Sigmoid colon (tissue), 7 donors: ENCODE measurements around the gene GABRP. TPM values are rescaled to one million over a fixed set of nuclear protein-coding genes. Genes with fewer than 3 reads are reported as not detected.

Experiments used
- DNase-seq: peaks from one replicate; pipeline ENCODE4 v3.0.0-alpha.2; 2019
- H3K27ac ChIP-seq, 4 donors: fragments of 200-600 bp; sonication (generic); one replicate each; pipeline ENCODE4 v1.5.1; 2016 to 2019; ENCODE audit warnings: mild to moderate bottlenecking in 1 of 4
- H3K27me3 ChIP-seq, 3 donors: fragments of 200-600 bp; sonication (generic); one replicate each; pipeline ENCODE4 v1.5.1; 2019; ENCODE audit warnings: mild to moderate bottlenecking in 1 of 3
- H3K36me3 ChIP-seq, 4 donors: fragments of 200-600 bp; sonication (generic); one replicate each; pipeline ENCODE4 v1.5.1; 2016 to 2019
- H3K4me1 ChIP-seq, 4 donors: fragments of 200-600 bp; sonication (generic); one replicate each; pipeline ENCODE4 v1.5.1; 2017 to 2019
- H3K4me3 ChIP-seq, 4 donors: fragments of 200-600 bp; sonication (generic); one replicate each; pipeline ENCODE4 v1.5.1; 2017 to 2019; ENCODE audit warnings: mild to moderate bottlenecking in 2 of 4, moderate library complexity in 1 of 4
- H3K9me3 ChIP-seq, 4 donors: fragments of 200-600 bp in 3 of 4; sonication (generic) in 3 of 4; one replicate each; pipeline versions ENCODE4 v1.5.1 to v1.6.1; 2013 to 2019
- CTCF ChIP-seq, 4 experiments: fragments of 450-650 bp in 3 of 4; fragments of 200-600 bp in 1 of 4; IDR thresholded peaks; one replicate each; pipeline ENCODE4 v1.5.1; 2016 to 2019; ENCODE audit warnings: antibody characterized with exemption in 4 of 4, mild to moderate bottlenecking in 3 of 4, moderate library complexity in 2 of 4
- EP300 ChIP-seq, 4 donors: sonication (generic); formaldehyde crosslinking; IDR thresholded peaks; one replicate each; pipeline ENCODE4 v1.6.1; 2017; ENCODE audit warnings: antibody characterized with exemption in 4 of 4
- POLR2A ChIP-seq, 2 donors: fragments of 450-650 bp; IDR thresholded peaks; one replicate each; pipeline ENCODE4 v1.6.1; 2016; ENCODE audit warnings: antibody characterized with exemption in 2 of 2, mild to moderate bottlenecking in 2 of 2, moderate library complexity in 2 of 2
- POLR2AphosphoS5 ChIP-seq, 4 donors: sonication (generic); formaldehyde crosslinking; IDR thresholded peaks; one replicate each; pipeline ENCODE4 v1.6.1; 2017; ENCODE audit warnings: antibody characterized with exemption in 4 of 4
- WGBS, 2 donors: extraction: QIAGEN DNeasy Blood & Tissue Kit; methylation state at CpG; one replicate each; pipeline ENCODE4 v1.1.7; 2013; 5-methylcytosine and 5-hydroxymethylcytosine counted together
- intact Hi-C: fragments of 100-400 bp; cut with DNase I; formaldehyde crosslinking; loops from one replicate; pipeline ENCODE4 v1.15.1; 2023
- polyA plus RNA-seq, 3 donors: library from polyadenylated mRNA; stranded (reverse); fragments of 200-250 nt; gene quantifications; one replicate each; pipeline ENCODE4 v1.2.3, GENCODE V29; 2013
- total RNA-seq, 4 donors: library from RNA; depleted of rRNA; stranded (reverse); fragments of >200 nt; gene quantifications; one replicate each; pipeline ENCODE4 v1.1.0, GENCODE V29; 2016
- donor health status: healthy with polysubstance abuse.
- donor health status: Bipolar disorder and iron deficiency.
- donor health status: healthy.

GABRP gene
- total RNA-seq: not detected
- 1 to 10 TPM in 1 of 3 donors, not detected in 2; 1.8 TPM for polyA plus RNA-seq

GRCh38 chr5:170783498-170784247 is at the start of gene GABRP:
GABRP (plus strand) TSS chr5:170783725; CDS start chr5:170788616, 4,891 bp downstream.
- TF ChIP-seq EP300 (IDR thresholded peaks at IDR 0.05): no peak
- TF ChIP-seq POLR2AphosphoS5 (IDR thresholded peaks at IDR 0.05): no peak
- no peak for TF ChIP-seq POLR2A (IDR thresholded peaks at IDR 0.05)
- no peak for TF ChIP-seq CTCF (IDR thresholded peaks at IDR 0.05)
- H3K4me3 ChIP-seq: no peak within 1 kb of the TSS
- intact Hi-C loops: no loop called here
- H3K27me3 ChIP-seq: no peaks in the 10 kb centered on the region
- DNase-seq: no peak
- H3K27ac ChIP-seq: no peak within 1 kb of the TSS
- WGBS, 2 donors: 90 to 93% methylated on average over 14 of the region's 14 CpGs
- no peaks in the 10 kb centered on the region for H3K36me3 ChIP-seq
- H3K9me3 ChIP-seq: no peaks in the 10 kb centered on the region
- no peaks in the 10 kb centered on the region for H3K4me1 ChIP-seq

GRCh38 chr5:170736966-170737365 is 46.6 kb upstream of the GABRP start:
- peaks cover 0 to 3% (median 0%) of the 10 kb centered on the region in 4 donors for H3K9me3 ChIP-seq
- no peaks in the 10 kb centered on the region for H3K36me3 ChIP-seq
- H3K27me3 ChIP-seq: no peaks in the 10 kb centered on the region
- H3K27ac ChIP-seq: no peak overlapping the region
- 56 to 59% methylated on average over 3 of the region's 3 CpGs for WGBS, 2 donors
- intact Hi-C loops: no loop called here
- TF ChIP-seq CTCF (IDR thresholded peaks at IDR 0.05) (no peak), EP300 (IDR thresholded peaks at IDR 0.05) (no peak), POLR2A (IDR thresholded peaks at IDR 0.05) (no peak), POLR2AphosphoS5 (IDR thresholded peaks at IDR 0.05) (no peak)
- H3K4me1 ChIP-seq: no peaks in the 10 kb centered on the region
- no peak for DNase-seq
- H3K4me3 ChIP-seq: no peak overlapping the region

GRCh38 chr5:170737591-170737990 is 45.9 kb upstream of the GABRP start:
- TF ChIP-seq POLR2AphosphoS5 (IDR thresholded peaks at IDR 0.05): no peak
- TF ChIP-seq CTCF (IDR thresholded peaks at IDR 0.05): no peak
- TF ChIP-seq POLR2A (IDR thresholded peaks at IDR 0.05): no peak
- no peak for TF ChIP-seq EP300 (IDR thresholded peaks at IDR 0.05)
- no peak overlapping the region for H3K4me3 ChIP-seq
- WGBS, 2 donors: 90 to 96% methylated on average over 1 of the region's 1 CpG
- intact Hi-C loops: no loop called here
- no peaks in the 10 kb centered on the region for H3K36me3 ChIP-seq
- no peak for DNase-seq
- H3K27ac ChIP-seq: no peak overlapping the region
- no peaks in the 10 kb centered on the region for H3K4me1 ChIP-seq
- H3K27me3 ChIP-seq: no peaks in the 10 kb centered on the region
- peaks cover 0 to 3% (median 0%) of the 10 kb centered on the region in 4 donors for H3K9me3 ChIP-seq

- WGBS, 2 donors: 58 to 59% methylated on average over 3 of the region's 3 CpGs
- intact Hi-C loops: no loop called here
- Histone ChIP-seq H3K4me1 (no peaks in the 10 kb centered on the region), H3K9me3 (peaks cover 0 to 3% (median 0%) of the 10 kb centered on the region in 4 donors), H3K27ac (no peak overlapping the region), H3K36me3 (no peaks in the 10 kb centered on the region), H3K27me3 (no peaks in the 10 kb centered on the region), H3K4me3 (no peak overlapping the region)
- TF ChIP-seq EP300 (IDR thresholded peaks at IDR 0.05) (no peak), CTCF (IDR thresholded peaks at IDR 0.05) (no peak)
- no peak for DNase-seq
Observed at GRCh38 chr5:170738840-170739239, 44.7 kb upstream of the GABRP start.
